ENCODE results near the gene SLC16A8. TPM values are rescaled to one million over a fixed set of nuclear protein-coding genes. Genes with fewer than 3 reads are reported as not detected.
"Not testable (repeated sequence)": the region's sequence is repeated elsewhere in the genome, so short reads cannot be mapped to it uniquely, and the experiment has no call there.

SLC16A8 gene
- not detected for total RNA-seq
- long read RNA-seq = 0 reads

DNA sequence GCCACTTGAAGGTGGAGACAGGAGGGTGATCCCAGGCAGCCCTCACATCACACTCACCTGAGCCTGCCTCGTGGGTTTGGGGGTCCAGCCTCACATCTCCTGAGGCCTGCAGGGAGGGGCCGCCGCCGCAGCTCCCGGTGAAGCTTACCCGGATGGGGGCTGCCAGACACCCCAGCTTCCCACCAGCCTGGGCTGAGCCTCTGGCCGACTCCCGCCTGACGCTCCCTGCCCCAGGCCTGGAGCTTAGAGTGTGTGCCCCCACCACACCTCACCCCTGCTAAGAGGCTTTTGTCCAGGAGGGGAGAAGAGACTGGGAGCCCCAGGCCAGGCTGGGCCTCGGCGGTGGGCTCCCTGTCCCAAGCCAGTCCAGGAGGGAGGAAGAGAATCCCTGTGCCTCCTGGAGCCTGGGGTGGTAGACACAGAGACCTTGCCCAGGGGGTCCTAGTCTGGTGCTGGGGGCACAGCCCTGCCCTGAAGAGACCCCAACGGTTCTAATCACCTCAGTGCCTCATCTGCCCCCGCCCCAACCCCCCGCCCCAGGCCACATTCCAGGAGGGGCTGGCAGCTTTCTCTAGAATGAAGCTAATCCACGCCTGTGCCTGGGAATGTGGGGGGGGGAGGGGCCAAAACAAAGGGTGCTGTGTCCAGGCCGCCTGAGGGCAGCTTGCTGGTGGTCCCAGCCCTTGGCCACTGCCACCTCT lies at the start of gene SLC16A8:
SLC16A8 (minus strand) TSS at position 254 of the 701 bp plus-strand sequence. CDS start 1,311 bp downstream, outside the sequence.
- ATAC-seq = no peak
- intact Hi-C loops (cut with DNase I) = no loop called here
- no peak for DNase-seq (ENCODE audit: missing footprints)

- DNase-seq (ENCODE audit: missing footprints) (no peak), ATAC-seq (no peak)
- intact Hi-C loops (cut with DNase I) = no loop called here
Measured at GRCh38 chr22:38133331-38133730, 49.3 kb upstream of the SLC16A8 start.

DNA sequence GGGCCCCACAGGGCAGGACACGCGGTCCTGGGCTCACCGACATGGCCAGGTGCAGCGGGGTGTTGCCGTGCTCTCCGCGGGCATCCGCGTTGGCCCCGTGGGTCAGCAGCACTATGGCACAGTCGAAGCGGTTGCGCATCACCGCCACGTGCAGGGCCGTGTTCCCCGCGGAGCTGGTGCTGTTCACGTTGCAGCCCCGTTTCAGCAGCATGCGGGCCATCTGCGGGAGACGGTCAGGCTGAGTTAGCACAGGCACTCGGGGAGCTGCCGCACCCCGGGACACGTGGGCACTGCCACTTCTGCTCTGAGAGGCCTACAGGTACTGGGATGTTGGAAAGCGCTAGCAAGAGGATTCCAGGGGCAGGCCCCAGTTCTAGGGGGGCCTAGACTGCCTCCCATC lies 48.8 kb upstream of the SLC16A8 start:
- intact Hi-C loops (cut with DNase I) = no loop called here
- no peak for ATAC-seq
- DNase-seq (ENCODE audit: missing footprints) = no peak

- no peak for DNase-seq (ENCODE audit: missing footprints)
- no peak for ATAC-seq
- intact Hi-C loops (cut with DNase I) = no loop called here
Measured at GRCh38 chr22:38132136-38132535, 48.2 kb upstream of the SLC16A8 start.

DNA sequence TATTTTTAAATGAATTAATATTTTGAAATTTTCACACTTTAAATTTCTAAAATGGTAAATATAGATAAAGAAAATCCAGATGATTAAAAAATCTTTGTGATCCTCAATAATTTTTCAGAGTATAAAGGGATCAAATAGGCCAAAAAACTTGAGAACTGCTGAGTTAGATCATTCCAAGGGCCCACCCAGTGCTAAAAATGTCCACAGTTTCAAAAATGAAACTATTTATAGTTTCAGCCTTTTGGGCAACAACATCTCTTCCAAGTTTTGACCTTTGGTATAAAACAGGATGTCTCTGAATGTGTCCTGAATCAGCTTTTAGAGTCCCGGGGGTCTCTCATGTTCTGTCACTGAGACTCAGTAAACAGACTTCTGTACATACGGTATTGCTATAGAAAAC lies 47.4 kb upstream of the SLC16A8 start:
- intact Hi-C loops (cut with DNase I) = no loop called here
- DNase-seq (ENCODE audit: missing footprints) (no peak), ATAC-seq (no peak)

- DNase-seq (ENCODE audit: missing footprints) (no peak), ATAC-seq (no peak)
- intact Hi-C loops (cut with DNase I) = no loop called here
Measured at GRCh38 chr22:38129856-38130255, 45.9 kb upstream of the SLC16A8 start.

DNA sequence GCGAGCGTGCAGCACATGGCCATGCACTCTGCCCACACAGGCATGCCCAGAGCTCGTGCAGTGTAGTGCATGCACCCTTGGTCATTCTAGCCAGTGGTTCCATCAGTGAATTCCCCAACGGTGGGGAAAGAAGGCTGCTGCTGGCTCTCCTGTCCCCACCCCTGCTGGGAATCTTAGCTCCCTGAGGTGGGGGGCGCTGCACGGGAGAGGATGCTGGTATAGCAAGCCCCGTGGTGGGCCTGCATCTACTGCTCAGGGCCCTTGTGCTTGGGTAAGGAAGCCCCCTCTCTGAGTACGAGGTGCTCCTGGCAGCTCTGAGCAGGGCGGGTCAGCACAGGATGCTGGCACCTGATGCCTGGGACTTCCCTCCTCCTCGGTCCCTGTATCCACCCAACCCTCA lies 45.0 kb upstream of the SLC16A8 start:
- no peak for DNase-seq (ENCODE audit: missing footprints)
- no peak for ATAC-seq
- intact Hi-C loops (cut with DNase I) = no loop called here

- DNase-seq (ENCODE audit: missing footprints) (no peak), ATAC-seq (no peak)
- intact Hi-C loops (cut with DNase I) = no loop called here
Measured at GRCh38 chr22:38127869-38128268, 43.9 kb upstream of the SLC16A8 start.

DNA sequence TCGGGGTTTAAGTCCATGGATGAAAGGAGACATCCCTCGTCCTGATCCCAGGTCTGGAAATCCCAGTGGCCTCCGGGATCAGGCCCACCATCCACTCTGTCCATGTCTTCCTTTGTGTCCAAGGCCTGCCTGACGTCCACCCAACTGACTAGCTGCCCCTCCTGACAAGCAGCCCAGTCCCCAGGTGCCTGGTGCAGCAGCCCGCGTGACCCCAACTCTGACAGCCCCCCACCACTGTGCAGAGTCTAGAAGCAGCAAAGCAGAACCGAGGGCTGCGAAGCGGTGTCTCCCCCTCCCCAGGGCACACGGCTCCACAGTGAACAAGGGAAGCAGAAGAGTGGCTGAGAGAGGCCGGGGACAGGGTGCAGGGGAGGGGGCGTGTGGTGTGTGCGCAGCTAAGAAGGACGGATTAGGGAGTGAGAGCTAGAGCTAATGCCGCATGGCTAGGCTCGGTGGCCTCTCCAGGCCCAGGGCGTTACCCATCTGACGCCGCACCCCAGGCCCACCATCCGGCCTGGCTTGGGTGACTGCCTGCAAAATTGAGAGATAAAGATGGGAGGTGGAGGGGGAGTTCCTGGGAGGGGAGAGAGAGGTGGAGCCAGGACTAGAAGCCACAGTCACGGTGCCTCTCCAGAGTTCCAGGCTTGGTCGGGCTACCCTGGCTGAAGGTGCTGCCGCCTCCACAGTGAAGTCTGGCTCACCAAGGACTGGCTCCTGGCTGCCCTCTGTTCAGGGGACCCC lies 43.1 kb upstream of the SLC16A8 start:
- DNase-seq (ENCODE audit: missing footprints) (no peak), ATAC-seq (no peak)
- intact Hi-C loops (cut with DNase I) = no loop called here

DNA sequence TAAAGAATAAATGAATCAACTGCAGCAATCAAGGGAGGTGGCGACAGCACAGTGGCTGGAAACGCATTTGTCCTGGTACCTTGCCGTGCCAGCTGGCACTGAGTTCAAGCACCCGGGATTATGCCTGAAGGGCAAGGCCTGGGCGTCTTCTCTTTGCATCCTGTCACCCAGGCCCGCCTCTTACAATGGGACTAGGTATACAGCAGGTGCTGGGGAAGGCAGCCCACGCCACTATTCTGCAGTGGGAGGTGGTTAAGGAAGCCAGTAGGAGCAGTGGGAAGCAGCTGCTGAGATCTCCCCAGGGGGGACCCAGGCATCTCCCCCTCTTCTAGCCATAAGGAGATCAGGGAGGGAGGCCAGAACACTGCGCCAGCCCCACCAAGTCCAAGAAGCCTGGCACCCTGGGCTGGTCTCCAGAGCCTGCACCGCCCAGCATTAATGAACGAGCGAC lies 41.8 kb upstream of the SLC16A8 start:
- DNase-seq (ENCODE audit: missing footprints) = no peak
- intact Hi-C loops (cut with DNase I) = no loop called here
- ATAC-seq = peak; percentile 51

DNA sequence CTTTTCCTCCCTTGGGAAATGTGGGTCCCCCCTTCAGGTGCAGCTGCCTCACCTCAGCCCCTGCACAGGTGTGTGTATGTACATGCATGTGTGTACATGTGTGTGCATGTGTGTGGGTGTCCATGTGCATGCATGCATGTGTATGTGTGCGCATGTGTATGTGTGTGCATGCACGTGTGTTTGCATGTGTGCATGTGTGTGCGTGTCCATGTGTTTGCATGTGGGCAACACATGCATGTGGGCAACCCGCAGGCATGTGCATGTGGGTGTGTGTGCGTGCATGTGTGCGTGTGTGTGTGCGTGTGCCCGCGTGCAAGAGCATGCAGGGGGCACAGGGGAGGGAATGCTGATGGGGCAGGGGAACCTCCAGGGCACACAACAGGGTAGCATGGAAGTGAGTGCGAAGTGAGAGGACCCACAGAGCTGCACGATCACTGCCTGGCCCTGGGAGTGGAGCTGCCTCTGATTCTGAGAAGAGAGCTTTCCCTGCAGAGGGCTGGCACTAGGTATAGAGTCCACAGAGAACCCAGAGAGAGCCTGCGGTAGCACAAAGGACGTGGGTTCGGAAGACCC lies 41.1 kb upstream of the SLC16A8 start:
- ATAC-seq = no peak
- DNase-seq (ENCODE audit: missing footprints) = no peak
- intact Hi-C loops (cut with DNase I) = no loop called here

DNA sequence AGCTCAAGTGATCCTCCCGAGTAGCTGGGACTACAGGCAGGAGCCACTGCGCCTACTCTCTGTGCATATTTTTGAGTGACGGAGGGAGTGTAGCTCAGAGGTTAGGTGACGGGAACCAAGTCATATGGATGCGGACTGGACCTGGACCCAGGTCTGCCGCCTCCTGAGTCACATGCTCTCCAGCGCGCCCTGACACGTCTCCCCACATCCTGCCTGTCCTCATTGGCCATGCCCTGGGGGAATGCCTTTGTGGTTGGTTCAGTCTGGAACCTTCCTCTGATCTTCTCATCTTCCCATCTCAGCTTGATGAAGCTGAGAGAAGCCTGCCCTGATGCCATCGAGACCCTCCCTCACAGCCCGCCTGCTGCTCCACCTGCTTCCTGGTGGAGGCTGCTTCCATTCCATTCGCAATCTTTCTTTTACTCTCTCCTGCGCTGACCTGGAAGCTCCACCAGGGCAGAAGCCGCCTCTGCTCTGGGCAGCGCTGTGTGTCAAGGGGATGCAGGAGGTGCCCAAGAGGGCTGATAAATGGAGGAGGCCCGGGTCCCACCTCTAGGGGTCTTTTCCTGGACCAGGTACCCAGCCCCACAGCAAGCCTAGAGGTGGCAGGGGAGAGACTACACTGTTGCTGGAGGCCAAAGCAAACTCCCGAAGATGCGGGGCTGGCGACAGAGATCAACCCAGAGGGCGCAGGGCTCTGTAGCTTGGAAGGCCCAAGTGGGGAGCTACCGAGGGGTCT lies 40.4 kb upstream of the SLC16A8 start:
- ATAC-seq (no peak), DNase-seq (ENCODE audit: missing footprints) (no peak)
- intact Hi-C loops (cut with DNase I) = no loop called here

DNA sequence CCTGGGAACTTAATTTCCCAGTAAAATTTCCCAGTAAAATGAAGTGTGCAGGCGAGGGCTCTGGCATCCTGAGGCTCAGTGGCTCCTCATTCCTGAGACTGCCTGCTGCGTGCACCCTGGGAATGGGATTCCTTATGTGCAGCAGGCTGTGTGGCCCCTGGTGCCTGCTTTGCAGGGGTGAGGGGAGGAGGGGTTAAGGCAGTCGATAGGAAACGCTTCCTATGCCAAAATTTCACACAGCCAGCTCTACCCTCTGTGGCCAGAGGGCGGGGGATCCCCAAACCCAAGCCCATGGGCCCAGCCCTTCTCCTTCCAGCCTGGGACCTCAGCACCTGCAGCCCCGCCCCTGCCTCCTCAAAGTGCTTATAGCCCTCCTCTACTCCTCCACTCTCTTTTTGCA lies 38.6 kb upstream of the SLC16A8 start:
- no peak for DNase-seq (ENCODE audit: missing footprints)
- no peak for ATAC-seq

GRCh38 chr22:38120359-38121110 lies 36.6 kb upstream of the SLC16A8 start:
- ATAC-seq (no peak), DNase-seq (ENCODE audit: missing footprints) (peak; percentile 37)
- intact Hi-C loops (cut with DNase I) = no loop called here

More for the DNA sequence above, 38.6 kb upstream of the SLC16A8 start:
- intact Hi-C loops (cut with DNase I) = no loop called here

GRCh38 chr22:38118747-38119146 lies 34.8 kb upstream of the SLC16A8 start:
- ATAC-seq = not testable (repeated sequence)
- peak; percentile 9 for DNase-seq (ENCODE audit: missing footprints)
- intact Hi-C loops (cut with DNase I) = loop anchor here (10.0 kb wide), 1 partner anchor 46 kb away; no protein-coding TSS in a partner anchor

DNA sequence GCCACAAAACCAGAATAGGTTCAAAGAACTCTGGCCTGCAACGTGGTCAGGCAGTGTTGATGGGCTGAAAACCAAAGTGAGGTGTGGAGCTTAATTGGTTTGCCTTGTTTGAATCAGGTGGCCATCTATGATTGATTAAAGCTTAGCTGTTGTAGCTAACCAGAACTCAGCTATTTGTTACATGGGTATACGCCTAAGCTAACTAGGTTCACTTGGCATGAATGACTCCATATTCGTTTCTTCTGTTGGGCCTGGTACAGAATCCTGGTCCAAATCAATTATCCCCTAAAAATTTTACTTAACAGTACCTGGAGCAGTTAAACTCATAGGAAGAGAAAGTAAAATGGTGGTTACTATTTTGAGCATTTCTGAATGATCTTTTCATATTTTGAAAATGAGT lies 34.2 kb upstream of the SLC16A8 start:
- DNase-seq (ENCODE audit: missing footprints) (no peak), ATAC-seq (no peak)
- intact Hi-C loops (cut with DNase I) = loop anchor here (10.0 kb wide), 1 partner anchor 47 kb away; no protein-coding TSS in a partner anchor

DNA sequence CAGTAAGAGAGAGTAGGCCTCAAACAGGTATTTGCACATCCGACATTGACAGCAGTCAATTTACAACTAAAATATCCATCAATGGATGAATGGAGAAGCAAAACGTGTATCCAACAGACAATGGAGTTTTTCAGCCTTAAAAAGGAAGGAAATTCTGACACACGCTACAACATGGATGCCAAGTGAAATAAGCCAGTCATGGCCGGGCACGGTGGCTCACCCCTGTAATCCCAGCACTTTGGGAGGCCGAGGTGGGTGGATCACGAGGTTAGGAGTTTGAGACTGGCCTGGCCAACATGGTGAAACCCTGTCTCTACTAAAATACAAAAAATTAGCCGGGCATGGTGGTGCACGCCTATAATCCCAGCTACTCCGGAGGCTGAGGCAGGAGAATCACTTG lies 33.6 kb upstream of the SLC16A8 start:
- not testable (repeated sequence) for ATAC-seq; DNase-seq (ENCODE audit: missing footprints)
- intact Hi-C loops (cut with DNase I) = loop anchor here (10.0 kb wide), 1 partner anchor 47 kb away; no protein-coding TSS in a partner anchor

DNA sequence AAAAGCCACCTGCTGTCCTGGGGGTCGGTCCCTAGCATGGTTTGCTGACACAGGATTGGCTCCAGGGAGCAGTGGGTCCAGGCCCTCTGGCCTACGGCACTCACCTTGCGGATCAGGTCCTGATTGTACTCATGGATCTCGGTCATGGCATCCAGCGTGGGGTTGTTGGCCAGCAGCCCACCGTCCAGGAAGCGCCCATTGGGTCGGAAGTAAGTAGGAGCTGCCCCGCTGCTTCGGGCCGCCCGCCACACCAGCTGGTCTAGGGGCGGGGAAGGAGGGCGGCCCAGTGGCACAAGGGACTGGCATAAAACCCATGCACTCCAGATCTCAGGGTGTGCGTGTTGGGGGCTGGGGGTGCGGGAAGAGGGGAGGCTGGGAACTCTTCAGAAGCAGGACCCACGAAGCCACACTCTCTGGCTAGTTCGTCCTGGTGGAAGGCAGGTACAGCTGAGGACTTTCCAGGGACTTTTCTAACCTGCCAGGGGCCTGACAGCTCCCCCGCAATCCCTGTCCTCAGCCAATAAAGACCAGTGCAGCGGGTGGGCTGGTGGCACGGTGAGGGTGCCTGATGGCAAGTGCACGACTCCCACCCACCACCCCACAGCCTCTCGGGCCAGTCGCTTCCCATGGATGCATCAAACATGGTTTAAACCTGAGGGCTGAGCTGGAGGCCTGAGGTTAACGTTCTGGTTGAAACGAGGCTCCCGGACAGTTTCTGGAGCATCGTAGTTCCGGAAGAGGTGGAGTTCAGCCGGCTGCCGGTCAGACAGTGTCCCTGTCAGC lies 31.6 kb upstream of the SLC16A8 start:
- intact Hi-C loops (cut with DNase I) = loop anchor here (10.0 kb wide), 1 partner anchor 49 kb away; no protein-coding TSS in a partner anchor
- peak; percentile 55 for DNase-seq (ENCODE audit: missing footprints)
- no peak for ATAC-seq

Data from Right ventricle myocardium inferior (tissue), 1 donor.